Kidney glomerular epithelial cell (primary cell): ENCODE measurements around the gene SH3RF2.
"Not testable (repeated sequence)": the region's sequence is repeated elsewhere in the genome, so short reads cannot be mapped to it uniquely, and the experiment has no call there.

Experiments used
- DNase-seq: peaks from one replicate; lab custom pipeline; 2025; lab: John Stamatoyannopoulos, UW

SH3RF2 gene

DNA sequence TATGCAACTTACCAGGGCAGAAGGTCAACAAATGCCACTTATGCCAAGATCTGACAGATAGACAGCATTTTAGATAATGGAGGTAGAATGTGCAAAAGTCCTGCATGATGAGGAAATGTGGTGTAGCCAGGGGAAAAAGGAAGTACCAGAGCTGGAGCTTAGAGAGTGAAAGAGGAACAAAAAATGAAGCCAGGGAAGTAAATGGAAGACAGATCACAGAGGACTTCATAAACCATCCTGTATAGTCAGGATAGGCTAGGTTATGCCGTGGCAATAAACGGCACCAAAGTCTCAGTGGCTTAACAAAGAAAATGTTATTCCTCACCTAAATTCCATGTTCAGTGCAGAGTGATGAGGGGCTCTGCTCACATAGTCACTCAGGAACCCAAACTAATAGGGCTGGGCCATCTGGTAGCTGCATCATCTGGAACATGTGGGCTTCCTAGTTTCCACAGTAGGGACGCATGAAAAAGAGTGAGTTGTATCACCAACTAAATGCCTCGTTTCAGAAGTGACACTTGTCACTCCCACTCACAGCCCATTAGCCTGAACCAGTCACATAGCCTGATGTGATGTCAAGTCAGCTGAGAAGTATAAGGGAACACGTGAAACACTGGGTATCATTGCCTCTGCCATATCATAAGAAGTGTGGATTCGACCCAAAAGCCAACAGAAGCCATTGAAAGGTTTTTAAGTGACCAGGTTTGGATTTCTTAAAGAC is 70.3 kb downstream of the SH3RF2 start:
- DNase-seq: no peak

DNA sequence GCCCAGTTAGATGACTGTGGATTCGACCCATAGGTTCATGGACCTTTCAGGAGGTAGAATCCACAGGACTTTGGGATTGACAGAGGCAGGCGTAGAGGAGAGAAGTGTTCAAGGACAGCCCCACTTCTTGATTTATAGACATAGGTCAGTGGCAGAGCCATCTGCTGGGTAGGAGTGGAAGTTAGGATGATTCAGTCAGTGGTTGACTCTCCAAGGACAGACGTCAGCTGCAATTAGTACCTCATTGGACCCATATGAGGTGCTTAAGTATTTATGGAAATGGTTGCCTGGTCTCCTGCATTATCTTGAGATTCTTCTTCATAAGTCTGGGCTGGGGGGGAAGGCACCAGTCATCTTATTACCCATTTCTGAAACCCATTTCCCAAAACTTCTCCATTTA is 70.9 kb downstream of the SH3RF2 start:
- DNase-seq: no peak

DNA sequence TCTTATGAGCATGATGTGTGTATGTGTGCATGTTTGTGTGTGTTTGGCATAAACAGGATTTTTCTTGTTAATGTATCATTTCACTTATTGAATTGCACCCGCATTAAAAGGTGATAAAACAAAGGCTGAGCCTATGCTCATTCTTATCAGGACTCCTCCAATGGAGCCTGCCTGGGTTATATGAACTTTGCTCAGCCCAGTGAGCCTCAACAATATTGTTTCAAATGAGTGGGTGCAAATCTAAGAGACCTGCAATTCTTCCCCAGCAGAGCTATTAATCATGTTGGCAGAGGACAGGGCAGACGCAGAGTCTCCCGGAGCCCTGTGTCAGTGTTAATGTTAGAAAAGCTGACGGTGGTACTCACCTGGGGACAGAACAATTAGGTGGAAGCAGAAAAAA is 71.6 kb downstream of the SH3RF2 start:
- DNase-seq: peak; percentile 65

DNA sequence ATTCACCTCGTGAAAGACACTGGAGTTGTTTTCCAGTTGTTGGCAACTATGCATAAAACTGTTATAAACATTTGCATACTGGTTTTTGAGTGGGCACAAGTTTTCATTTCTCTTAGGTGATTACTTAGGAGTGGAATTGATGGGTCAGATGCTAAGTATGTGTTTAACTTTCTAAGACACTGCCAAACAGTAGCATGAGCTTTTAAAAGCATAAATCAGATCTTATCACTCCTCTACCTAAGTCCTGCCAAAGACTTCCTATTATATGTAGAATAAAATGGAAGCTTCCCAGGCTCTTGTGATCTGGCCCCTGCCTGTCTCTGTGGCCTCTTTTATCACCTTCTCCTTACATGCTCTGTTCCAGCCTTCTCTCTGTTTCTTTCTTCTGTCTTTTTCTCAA is 72.6 kb downstream of the SH3RF2 start:
- DNase-seq: no peak

DNA sequence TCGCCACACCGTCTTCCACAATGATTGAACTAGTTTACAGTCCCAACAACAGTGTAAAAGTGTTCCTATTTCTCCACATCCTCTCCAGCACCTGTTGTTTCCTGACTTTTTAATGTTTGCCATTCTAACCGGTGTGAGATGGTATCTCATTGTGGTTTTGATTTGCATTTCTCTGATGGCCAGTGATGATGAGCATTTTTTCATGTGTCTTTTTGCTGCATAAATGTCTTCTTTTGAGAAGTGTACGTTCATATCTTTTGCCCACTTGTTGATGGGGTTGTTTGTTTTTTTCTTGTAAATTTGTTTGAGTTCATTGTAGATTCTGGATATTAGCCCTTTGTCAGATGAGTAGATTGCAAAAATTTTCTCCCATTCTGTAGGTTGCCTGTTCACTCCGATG is 74.1 kb downstream of the SH3RF2 start:
- not testable (repeated sequence) for DNase-seq

DNA sequence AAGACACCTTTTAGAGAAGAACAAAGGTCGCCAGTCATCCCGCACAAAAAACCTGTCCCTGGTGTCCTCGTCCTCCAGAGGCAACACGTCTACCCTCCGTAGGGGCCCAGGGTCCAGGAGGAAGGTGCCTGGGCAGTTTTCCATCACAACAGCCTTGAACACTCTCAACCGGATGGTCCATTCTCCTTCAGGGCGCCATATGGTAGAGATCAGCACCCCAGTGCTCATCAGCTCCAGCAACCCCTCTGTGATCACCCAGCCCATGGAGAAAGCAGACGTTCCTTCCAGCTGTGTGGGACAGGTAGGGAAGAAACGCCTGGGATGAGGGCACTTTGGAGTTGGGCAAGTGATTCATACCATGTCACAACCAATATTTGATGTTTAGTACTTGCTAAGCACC is 77.4 kb downstream of the SH3RF2 start:
- no peak for DNase-seq

DNA sequence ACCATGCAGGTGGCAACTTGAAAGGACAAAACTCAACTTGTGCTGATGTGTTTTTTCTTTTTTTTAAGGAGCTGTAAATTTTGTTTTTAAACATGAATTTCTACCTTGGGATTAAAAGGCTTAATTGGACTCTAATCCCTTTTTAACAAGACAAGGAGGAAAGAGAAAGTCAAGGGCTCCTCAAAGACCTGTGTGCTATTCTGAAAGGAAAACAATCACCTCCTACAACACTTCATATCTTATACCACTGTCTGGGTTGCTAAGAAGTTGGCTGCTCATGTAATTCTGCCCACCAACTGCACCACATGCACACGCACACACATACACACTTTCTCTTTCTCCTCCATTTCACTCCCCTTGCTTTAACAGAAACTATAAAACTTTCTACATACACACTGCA is 78.6 kb downstream of the SH3RF2 start:
- no peak for DNase-seq

DNA sequence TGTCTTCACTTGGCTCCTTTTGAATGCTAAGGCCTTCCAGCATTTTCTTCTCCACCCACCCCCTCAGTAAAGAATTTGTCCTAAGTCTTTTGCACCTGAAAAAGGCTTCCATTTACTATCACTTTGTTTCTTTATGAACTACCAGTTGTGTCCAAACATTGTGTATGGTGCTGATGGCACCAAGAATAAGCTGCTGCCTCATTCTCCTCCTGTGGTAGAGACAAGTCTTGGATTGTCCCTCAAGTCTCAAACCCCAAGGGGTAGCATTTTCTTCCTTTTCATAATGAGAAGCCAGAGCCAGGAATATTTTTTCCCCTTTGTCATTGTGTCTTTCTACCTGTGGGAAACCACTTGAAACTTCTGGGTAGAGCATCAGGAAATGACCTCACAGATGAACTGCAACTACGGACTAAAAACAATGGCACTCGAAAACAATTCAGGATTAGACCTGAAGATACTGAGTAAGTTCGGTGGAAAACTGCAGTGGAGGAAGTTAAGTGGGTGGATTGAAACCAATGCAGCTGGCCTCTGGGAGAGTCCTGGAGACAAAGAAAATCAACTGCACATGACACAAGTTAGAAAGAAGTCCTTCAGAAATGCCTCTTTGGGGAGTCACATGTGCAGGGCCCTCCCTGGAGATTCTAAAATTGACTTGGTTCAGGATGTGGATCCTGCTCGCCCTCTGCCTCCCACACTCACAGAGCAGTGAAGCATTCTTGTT is 80.5 kb downstream of the SH3RF2 start:
- no peak for DNase-seq

DNA sequence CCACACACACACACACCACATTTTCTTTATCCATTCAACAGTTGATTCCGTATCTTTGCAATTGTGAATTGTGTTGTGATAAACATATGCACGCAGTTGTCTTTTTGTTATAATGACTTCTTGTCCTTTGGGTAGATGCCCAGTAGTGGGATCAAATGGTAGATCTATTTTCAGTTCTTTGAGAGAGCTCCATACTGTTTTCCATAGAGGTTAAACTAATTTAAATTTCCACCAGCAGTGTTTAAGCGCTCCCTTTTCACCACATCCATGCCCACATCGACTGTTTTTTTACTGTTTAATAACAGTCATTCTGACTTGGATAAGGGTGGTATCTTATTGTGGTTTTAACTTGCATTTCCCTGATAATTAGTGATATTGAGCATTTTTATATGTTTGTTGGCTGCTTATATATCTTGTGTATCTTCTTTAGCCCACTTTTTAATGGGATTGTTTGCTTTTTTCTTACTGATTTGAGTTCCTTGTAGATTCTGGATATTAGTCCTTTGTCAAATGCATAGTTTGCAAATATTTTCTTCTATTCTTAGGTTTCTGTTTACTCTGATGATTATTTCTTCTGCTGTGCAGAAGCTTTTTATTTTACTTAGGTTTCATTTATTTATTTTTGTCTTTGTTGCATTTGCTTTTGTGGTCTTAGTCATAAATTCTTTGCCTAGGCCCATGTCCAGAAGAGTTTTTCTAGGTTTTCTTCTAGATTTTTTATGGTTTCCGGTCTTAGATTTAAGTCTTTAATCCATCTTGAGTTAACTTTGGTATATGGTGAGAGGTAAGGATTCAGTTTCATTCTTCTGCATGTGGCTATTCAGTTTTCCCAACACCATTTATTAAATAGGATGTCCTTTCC is 82.4 kb downstream of the SH3RF2 start:
- no peak for DNase-seq

DNA sequence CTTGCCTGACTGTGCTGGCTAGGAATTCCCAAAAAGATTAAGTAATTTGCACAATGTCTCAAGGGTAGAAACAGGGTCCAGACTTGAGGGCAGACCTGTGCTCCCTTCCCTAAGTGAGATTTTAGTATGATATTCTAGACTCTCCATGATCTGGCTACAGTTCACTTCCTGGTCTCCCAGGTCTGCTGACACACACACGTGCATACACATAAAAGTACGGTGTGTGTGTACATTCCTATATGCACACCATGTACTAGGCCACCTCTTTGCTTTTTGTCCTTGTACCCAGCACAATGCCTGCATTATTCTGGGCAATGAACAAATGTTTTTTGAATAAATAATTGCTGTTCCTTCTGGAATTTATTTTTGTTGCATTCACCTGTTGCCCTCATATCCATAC is 83.7 kb downstream of the SH3RF2 start:
- DNase-seq: no peak

DNA sequence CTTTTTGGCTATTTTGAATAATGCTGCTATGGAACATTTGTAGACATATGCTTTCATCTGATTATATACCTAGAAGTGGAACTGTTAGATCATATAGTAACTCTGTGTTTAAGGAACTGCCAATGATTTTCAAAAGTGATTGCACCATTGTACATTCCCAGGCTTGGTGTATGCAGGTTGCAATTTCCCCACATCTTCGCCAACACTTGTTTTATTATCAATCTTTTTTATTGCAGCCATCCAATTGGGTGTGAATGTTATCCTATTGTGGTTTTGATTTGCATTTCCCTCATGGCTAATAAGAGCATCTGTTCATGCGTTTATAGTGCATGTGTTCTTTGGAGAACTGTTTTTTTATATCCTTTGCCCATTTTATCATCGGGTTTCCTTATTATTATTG is 87.7 kb downstream of the SH3RF2 start:
- no peak for DNase-seq

DNA sequence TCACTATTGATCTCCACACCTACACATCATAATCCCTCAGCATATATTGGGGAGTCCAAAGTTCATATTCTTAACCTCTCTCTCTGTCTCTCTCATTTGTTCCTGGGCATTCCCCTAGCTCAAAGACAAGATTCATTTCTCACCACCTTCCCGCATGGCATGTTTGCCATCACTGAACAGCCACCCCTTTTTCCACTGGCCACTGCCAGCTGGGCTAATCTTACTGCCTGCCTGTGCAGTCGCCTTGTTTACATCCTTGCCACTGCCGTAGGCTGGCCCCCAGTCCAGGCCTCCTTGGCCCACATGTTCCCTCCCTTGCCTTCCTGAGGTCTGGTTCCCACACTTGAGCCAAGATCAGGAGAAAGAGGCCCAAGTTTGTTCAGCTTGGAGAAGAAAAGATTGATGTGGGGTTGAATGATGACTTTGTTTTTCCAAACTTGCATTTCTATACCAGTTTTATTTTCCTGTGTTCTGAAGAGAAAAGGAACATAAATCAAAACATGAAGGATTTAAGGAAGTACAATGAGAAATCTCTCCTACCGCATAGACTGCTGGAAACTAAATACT is 88.8 kb downstream of the SH3RF2 start:
- no peak for DNase-seq

DNA sequence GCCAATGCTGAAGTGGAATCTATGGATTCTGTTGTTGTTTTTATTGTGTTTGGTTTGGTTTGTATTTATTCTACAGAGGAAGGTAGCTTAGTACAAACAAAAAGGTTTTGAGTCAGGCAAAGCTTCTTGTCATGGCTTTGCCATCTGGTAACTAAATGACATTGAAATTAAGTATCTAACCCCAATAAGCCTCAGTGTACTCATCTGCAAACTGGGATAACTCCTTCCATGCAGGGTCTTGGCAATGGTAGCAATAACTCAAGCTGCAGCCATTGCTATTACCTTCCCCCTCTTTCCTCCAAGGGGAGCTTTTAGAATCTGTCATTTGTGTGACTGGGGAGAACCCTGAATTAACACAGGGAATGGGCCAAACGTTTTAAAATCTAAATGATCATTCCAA is 89.3 kb downstream of the SH3RF2 start:
- no peak for DNase-seq

DNA sequence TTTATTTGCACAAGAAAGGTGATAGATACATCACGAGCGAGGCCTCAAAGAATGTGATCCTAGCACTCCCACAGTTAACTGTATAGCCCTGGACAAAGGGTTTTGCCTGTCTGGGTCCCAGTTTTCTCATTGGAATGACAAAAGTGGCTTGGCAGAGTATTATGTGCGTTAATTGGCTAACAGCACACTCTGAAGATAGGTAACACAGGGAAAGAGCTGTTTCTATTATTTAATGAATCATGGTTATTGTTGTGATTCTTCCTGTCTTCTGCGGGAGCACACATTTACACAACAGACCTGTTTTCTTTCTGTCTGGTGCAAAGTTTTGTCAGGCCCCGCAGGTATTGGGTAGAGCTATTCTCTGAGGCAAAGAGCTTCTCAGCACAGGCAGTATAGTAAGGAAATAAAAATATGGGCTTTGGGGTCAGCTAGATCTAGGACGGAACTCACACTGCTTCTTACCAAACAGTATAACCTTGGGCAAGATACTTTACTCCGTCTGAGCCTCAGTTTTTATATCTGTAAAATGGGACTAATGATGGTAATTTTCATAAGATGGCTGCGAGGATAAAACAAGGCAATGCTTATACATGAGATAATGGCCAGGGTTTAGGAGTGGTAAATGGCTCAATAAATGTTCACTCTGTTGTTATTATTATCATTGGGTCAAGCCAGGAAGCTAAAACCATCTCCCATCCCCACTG is 90.1 kb downstream of the SH3RF2 start:
- no peak for DNase-seq

DNA sequence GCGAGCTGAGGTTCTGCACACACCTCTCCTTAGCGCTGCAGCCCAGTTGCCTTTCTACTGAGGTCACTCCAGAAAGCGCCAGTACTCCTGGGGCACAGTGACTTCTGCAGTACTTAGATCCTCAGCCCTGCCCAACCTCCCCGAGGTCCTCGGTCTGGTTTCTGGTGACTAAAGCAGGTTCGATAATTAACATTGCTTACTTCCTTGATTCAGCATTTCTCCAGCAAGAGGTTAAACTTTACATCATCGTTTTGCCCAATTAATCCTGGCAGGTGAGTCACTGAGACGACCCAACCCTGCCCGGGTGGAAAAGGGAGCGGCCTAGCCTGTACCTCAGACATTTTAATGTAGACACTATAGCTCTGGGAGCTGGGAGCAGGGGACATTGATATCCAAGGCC is 91.4 kb downstream of the SH3RF2 start:
- DNase-seq: peak; percentile 81

DNA sequence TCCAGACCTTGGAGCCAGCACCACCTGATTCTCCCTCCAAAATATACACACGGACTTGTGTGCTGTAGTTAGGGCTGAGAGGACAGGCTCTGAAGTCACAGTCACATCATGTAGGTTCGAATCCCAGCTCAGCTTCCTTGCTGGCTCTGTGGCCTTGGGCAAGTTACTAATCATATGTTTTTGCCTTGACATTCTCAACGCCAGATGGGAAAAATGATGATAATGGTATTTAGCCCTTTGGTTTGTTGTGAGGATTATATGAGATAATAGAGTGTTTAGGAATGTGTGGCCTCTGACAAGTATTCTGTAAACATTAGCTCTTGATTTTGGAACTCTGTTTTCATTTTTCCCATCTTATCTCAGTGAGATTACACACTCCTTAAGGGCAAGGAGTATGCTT is 96.5 kb downstream of the SH3RF2 start:
- no peak for DNase-seq

DNA sequence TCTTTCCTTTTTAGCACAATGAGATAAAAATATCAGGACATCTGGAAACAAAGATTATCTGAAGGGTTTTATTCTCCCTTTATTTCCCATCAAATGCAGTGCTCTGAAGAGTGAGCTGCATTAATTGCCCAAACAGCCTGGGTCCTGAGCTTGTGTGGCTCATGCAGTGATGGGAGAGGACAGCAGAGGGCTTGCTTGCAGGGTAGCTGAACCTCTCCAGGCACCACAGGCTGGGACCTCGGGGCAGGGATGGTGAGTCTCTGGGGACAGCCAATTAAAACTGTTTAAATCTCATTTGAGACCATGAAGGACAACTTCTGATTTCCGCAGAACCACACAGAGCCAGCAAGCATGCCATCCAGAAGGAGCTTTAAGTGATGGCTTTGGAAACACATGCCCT is 97.7 kb downstream of the SH3RF2 start:
- DNase-seq: no peak

DNA sequence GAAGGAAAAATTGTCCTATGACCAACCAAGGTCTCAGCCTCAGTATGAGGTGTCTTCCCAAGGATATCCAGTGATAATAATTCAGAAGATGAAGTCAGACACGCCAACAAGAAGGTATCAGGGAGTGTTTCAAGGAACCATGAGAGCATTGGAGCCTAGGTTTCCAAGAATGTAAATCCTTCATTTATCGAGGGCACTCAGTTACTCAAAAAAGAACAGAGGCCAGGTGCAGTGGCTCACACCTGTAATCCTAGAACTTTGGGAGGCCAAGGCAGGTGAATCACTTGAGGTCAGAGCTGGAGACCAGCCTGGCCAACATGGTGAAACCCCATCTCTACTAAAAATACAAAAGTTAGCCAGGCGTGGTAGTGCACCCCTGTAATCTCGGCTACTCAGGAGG is 98.2 kb downstream of the SH3RF2 start:
- DNase-seq: no peak

DNA sequence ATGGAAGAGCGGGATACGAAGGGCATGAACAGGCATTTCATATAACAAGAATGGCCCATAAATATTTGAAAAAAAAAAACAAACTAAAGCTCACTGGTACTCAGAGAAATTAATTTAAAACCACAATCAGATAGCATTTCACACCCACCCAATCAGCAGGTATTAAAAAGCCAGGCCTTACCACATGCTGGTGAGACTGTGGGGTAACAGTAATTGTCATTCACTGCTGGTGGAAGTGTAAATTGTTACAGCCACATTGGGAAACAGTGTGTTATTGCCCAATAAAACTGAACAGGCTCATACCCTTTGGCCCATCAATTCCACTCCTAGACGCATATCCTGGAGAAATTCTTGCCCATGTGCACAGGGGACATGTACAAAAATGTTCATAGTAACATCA is 103.0 kb downstream of the SH3RF2 start:
- no peak for DNase-seq

DNA sequence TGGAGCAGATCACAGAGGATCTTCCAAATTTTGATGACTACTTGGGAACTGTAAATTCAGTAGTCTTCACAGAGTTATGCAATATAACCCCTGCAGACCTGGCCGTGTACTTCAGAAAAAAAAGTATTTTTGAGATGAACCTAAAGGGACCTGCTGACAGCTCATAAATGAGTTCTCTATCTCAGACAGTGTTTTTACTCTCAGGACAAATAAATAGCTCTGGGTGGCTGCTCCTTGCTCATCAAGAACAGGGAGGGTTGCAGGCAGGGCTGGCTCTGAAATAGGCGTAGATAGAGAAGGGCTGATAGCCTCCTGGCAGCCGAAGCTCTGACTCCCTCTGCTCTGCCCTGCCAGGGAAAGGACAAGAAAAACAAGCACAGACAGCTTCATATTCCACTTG is 104.1 kb downstream of the SH3RF2 start:
- DNase-seq: no peak

DNA sequence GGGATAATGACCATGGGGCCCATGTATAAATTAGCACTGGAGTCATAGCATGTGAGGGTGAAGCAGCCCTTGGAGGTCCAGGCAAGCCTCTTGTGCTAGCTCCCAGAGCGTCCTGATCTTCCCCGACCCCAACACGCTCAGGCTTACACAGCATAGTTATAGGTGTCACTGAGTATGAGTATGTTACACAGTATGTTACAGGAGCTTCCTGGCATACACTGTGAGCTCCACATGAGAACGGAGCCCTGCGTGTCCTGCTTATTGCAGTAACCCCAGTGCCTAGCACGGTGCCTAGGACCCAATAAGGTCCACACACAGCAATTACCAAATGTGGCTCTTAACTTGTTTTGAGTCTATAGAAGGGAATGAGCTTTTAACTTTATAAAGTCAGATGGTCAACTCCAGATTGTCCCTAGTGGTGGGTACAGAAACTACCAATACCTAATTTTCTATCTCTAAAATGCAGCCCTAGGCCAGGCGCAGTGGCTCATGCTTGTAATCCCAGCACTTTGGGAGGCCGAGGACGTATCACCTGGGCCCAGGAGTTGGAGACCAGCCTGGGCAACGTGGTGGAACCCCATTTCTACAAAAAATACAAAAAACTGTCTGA is 104.9 kb downstream of the SH3RF2 start:
- DNase-seq: no peak
